Activated B cell treated with CpG ODN at 0.5 μM for 24 hours (primary cell): ENCODE results near the gene SECISBP2. TPM values are rescaled to one million over a fixed set of nuclear protein-coding genes. Genes with fewer than 3 reads are reported as not detected.

Experiments used
- ATAC-seq: fragments of 200-7000 bp; cut with Tn5 transposase; one replicate; pipeline ENCODE4 v1.10.0; 2021; ENCODE audit warnings: low read depth, mild to moderate bottlenecking, moderate library complexity
- CTCF ChIA-PET: fragments of 350-600 bp; sonication (Branson Sonifier 250); formaldehyde crosslinking; loops from one replicate; lab custom pipeline; 2021; ENCODE audit warnings: antibody characterized with exemption; lab: Charles Lee
- POLR2A ChIA-PET: fragments of 350-600 bp; sonication (Branson Sonifier 250); formaldehyde crosslinking; loops from one replicate; lab custom pipeline; 2021; ENCODE audit warnings: antibody characterized with exemption; lab: Charles Lee
- DNase-seq: peaks from one replicate; pipeline ENCODE4 v3.0.0; 2022
- H3K27ac Mint-ChIP-seq: one replicate; pipeline ENCODE4 v1.8.0; 2020; ENCODE audit warnings: mixed read lengths
- H3K27me3 Mint-ChIP-seq: one replicate; pipeline ENCODE4 v1.8.0; 2021; ENCODE audit warnings: mixed read lengths
- H3K36me3 Mint-ChIP-seq: one replicate; pipeline ENCODE4 v1.8.0; 2021; ENCODE audit warnings: low read depth, mixed read lengths
- H3K4me1 Mint-ChIP-seq: one replicate; pipeline ENCODE4 v1.8.0; 2021; ENCODE audit warnings: mixed read lengths
- H3K4me3 Mint-ChIP-seq: one replicate; pipeline ENCODE4 v1.8.0; 2020; ENCODE audit warnings: mild to moderate bottlenecking, mixed read lengths
- H3K9me3 Mint-ChIP-seq: one replicate; pipeline ENCODE4 v1.8.0; 2020; ENCODE audit warnings: mixed read lengths
- CTCF ChIP-seq: fragments of 200-600 bp; IDR thresholded peaks from one replicate; pipeline ENCODE4 v1.8.0; 2022; ENCODE audit warnings: antibody characterized with exemption, mild to moderate bottlenecking
- intact Hi-C: fragments of 100-400 bp; cut with micrococcal nuclease; formaldehyde crosslinking; loops from one replicate; pipeline ENCODE4 v1.15.1; 2024
- total RNA-seq: library from RNA; stranded (reverse); gene quantifications from 2 replicates; pipeline ENCODE4 v1.2.3, GENCODE V29; 2022

SECISBP2 gene
- total RNA-seq, 1 donor from 2014 or later, result 97.1 TPM

GRCh38 chr9:89364666-89365531 lies 46.6 kb downstream of the SECISBP2 start:
- DNase-seq (no peak), ATAC-seq (no peak)
- POLR2A ChIA-PET, result no interaction called here
- Mint-ChIP-seq H3K27me3 (no peaks in the 10 kb centered on the region), H3K27ac (no peak overlapping the region), H3K4me3 (no peak overlapping the region), H3K4me1 (no peaks in the 10 kb centered on the region), H3K36me3 (peaks cover 26% of the 10 kb centered on the region), H3K9me3 (no peaks in the 10 kb centered on the region)
- CTCF ChIA-PET, result interaction anchor here (1.1 kb wide), 1 partner anchor 184 kb away, joined by 3 read pairs; no protein-coding TSS in a partner anchor
- no peak for TF ChIP-seq CTCF
- intact Hi-C loops, result no loop called here

GRCh38 chr9:89365532-89365912 lies 47.2 kb downstream of the SECISBP2 start:
- Mint-ChIP-seq H3K9me3 (no peaks in the 10 kb centered on the region), H3K27ac (no peak overlapping the region), H3K4me3 (no peak overlapping the region), H3K36me3 (peaks cover 20% of the 10 kb centered on the region), H3K27me3 (no peaks in the 10 kb centered on the region), H3K4me1 (no peaks in the 10 kb centered on the region)
- DNase-seq, result no peak
- ChIA-PET POLR2A (no interaction called here), CTCF (interaction anchor here (1.1 kb wide), 1 partner anchor 184 kb away, joined by 3 read pairs; no protein-coding TSS in a partner anchor)
- no peak for ATAC-seq
- no peak for TF ChIP-seq CTCF
- intact Hi-C loops, result no loop called here

DNA sequence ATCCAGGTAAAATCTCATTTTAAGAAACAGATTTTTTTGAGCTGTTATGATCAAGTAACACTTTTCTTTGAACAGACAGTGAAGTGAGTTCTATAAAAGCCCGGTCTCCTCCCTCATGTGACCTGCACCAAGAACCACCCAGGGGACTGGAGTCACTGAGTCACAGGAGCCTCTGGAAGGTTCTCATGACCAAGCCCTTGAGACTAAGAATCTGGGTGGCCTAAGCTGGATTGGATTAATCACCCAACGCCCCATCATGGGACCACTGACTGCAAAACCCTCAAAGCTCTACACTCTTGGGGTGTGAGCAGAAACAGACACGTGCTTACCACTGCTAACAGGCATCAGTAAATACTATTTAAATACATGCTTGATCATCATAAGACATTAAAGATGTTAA lies 48.4 kb downstream of the SECISBP2 start:
- Mint-ChIP-seq H3K27ac (no peak overlapping the region), H3K4me1 (no peaks in the 10 kb centered on the region), H3K9me3 (no peaks in the 10 kb centered on the region), H3K27me3 (no peaks in the 10 kb centered on the region), H3K36me3 (peaks cover 8% of the 10 kb centered on the region), H3K4me3 (no peak overlapping the region)
- CTCF ChIA-PET, result no interaction called here
- intact Hi-C loops, result no loop called here
- DNase-seq, result no peak
- TF ChIP-seq CTCF, result no peak
- POLR2A ChIA-PET, result interaction anchor here (1.0 kb wide), 1 partner anchor 8 kb away, joined by 4 read pairs; no protein-coding TSS in a partner anchor
- ATAC-seq, result no peak

DNA sequence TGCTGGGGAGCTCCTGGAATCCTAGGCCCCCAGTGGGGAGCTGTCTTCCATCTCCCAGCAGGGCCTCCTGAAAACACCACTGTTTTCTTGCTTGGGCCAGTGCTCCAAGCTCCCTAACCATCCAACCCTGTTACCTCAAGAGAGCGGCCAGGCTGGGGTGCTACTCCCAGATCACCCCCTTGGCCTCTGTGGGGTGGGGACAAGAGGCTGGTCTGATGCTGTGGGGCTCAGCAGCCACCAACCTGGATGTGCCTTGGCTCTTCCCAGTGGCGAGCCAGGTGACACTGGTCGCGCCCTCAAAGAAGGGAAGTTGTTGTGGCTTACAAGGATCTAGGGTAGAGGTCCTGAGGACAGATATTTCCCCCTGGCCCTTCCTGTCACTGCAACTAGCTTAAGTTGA lies 49.0 kb downstream of the SECISBP2 start:
- POLR2A ChIA-PET, result interaction anchor here (1.0 kb wide), 1 partner anchor 8 kb away, joined by 4 read pairs; no protein-coding TSS in a partner anchor

More for the DNA sequence above, 49.0 kb downstream of the SECISBP2 start:
- CTCF ChIA-PET, result no interaction called here
- TF ChIP-seq CTCF, result no peak
- H3K9me3 Mint-ChIP-seq, result no peaks in the 10 kb centered on the region
- no peaks in the 10 kb centered on the region for H3K27me3 Mint-ChIP-seq
- ATAC-seq (no peak), DNase-seq (no peak)
- peaks cover 2% of the 10 kb centered on the region for H3K36me3 Mint-ChIP-seq
- intact Hi-C loops, result no loop called here
- H3K4me1 Mint-ChIP-seq, result peaks cover under 1% of the 10 kb centered on the region
- no peak overlapping the region for H3K4me3 Mint-ChIP-seq
- H3K27ac Mint-ChIP-seq, result no peak overlapping the region
